ENCODE results near the gene CSTF2.

DNA sequence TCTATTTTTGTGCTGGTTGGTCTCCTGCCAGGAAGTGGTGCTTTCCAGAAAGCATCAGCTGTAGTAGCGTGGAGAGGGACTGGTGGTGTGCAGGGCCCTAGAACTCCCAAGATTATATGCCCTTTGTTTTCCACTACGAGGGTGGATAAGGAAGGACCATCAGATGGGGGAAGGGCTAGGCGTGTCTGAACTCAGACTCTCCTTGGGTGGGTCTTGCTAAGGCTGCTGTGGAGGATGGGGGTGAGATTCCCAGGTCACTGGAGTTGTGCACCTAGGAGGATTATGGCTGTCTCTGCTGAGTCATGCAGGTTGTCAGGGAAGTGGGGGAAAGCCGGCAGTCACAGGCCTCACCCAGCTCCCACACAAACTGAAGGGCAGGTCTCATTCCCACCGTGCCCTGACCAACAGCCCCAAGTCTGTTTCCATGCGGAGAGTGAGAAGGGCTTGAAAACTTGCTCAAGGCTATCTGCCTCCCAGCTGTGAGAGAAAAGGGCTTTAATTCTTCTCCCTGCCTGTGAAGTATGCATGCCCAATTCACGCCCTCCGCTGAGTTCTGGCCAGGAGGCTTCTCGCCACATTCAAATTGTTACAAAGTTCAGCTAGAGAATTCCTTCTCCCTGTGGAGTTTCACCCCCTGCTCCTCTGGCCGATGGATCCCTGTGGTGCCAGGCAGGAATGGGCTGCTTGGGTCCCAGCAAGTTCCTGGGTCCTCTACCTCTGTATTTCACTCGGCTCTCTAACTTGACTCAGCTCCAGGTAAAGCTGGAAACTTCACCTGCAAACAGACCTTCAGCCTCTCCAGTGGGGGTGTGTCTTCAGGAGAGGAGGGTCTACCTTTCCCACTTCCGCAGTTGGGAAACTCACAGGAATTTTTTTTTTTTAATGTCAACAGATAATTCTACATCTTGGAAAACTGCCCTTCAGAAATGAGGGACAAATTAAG lies 7.7 kb upstream of the CSTF2 start:
- TF ChIP-seq, protein P1, sequence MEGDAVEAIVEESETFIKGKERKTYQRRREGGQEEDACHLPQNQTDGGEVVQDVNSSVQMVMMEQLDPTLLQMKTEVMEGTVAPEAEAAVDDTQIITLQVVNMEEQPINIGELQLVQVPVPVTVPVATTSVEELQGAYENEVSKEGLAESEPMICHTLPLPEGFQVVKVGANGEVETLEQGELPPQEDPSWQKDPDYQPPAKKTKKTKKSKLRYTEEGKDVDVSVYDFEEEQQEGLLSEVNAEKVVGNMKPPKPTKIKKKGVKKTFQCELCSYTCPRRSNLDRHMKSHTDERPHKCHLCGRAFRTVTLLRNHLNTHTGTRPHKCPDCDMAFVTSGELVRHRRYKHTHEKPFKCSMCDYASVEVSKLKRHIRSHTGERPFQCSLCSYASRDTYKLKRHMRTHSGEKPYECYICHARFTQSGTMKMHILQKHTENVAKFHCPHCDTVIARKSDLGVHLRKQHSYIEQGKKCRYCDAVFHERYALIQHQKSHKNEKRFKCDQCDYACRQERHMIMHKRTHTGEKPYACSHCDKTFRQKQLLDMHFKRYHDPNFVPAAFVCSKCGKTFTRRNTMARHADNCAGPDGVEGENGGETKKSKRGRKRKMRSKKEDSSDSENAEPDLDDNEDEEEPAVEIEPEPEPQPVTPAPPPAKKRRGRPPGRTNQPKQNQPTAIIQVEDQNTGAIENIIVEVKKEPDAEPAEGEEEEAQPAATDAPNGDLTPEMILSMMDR (IDR thresholded peaks at IDR 0.05): no peak
- TF ChIP-seq POLR2A (IDR thresholded peaks at IDR 0.05) (no peak), POLR2AphosphoS5 (IDR thresholded peaks at IDR 0.05) (no peak)
